Mesendoderm (in vitro differentiated cells): ENCODE measurements around the gene DCAF12.
"Not testable (repeated sequence)": the region's sequence is repeated elsewhere in the genome, so short reads cannot be mapped to it uniquely, and the experiment has no call there.

ENCODE experiments used
- DNase-seq: peaks from one replicate; pipeline ENCODE4 v3.0.0; 2013
- H2AK5ac ChIP-seq: 2 replicates; pipeline ENCODE4 v1.6.1; 2013; ENCODE audit warnings: low read length, inconsistent platforms
- H2BK120ac ChIP-seq: 2 replicates; pipeline ENCODE4 v1.6.1; 2013; ENCODE audit warnings: low read depth, mild to moderate bottlenecking, low read length, moderate library complexity, mixed read lengths
- H2BK15ac ChIP-seq: replicated peaks from 2 replicates; pipeline ENCODE4 v1.6.1; 2013; ENCODE audit warnings: low read depth, mild to moderate bottlenecking, moderate library complexity
- H2BK5ac ChIP-seq: 2 replicates; pipeline ENCODE4 v1.6.1; 2013; ENCODE audit warnings: low read length, inconsistent platforms
- H3K18ac ChIP-seq: 2 replicates; pipeline ENCODE4 v1.6.1; 2013; ENCODE audit warnings: mild to moderate bottlenecking, low read length, mixed read lengths
- H3K23ac ChIP-seq: one replicate; pipeline ENCODE4 v1.6.1; 2013; ENCODE audit warnings: low read length
- H3K27ac ChIP-seq: 2 replicates; pipeline ENCODE4 v1.5.1; 2013; ENCODE audit warnings: low read depth, mild to moderate bottlenecking, inconsistent platforms, low read length, moderate library complexity
- H3K27me3 ChIP-seq: 2 replicates; pipeline ENCODE4 v1.6.1; 2013; ENCODE audit warnings: low read length, control low read depth, mild to moderate bottlenecking, inconsistent platforms; ENCODE audit not compliant: insufficient read depth, poor library complexity
- H3K36me3 ChIP-seq: 2 replicates; pipeline ENCODE4 v1.6.1; 2013; ENCODE audit warnings: low read length, inconsistent platforms; ENCODE audit not compliant: control insufficient read depth, insufficient read depth
- H3K4ac ChIP-seq: one replicate; pipeline ENCODE4 v1.6.1; 2013; ENCODE audit warnings: low read depth, mild to moderate bottlenecking, low read length, moderate library complexity
- H3K4me1 ChIP-seq: 2 replicates; pipeline ENCODE4 v1.6.1; 2013; ENCODE audit warnings: low read depth, low read length, inconsistent platforms; ENCODE audit not compliant: control insufficient read depth
- H3K4me2 ChIP-seq: 2 replicates; pipeline ENCODE4 v1.6.1; 2013; ENCODE audit warnings: low read length
- H3K4me3 ChIP-seq: 2 replicates; pipeline ENCODE4 v1.5.1; 2013; ENCODE audit warnings: mild to moderate bottlenecking, low read length
- H3K56ac ChIP-seq: one replicate; pipeline ENCODE4 v1.6.1; 2013; ENCODE audit warnings: low read length
- H3K79me1 ChIP-seq: 2 replicates; pipeline ENCODE4 v1.6.1; 2013; ENCODE audit warnings: low read length, inconsistent platforms
- H3K79me2 ChIP-seq: 2 replicates; pipeline ENCODE4 v1.6.1; 2013; ENCODE audit warnings: mild to moderate bottlenecking, low read length; ENCODE audit not compliant: control insufficient read depth, insufficient read depth
- H3K9ac ChIP-seq: 2 replicates; pipeline ENCODE4 v1.6.1; 2013; ENCODE audit warnings: low read length, inconsistent platforms
- H4K5ac ChIP-seq: one replicate; pipeline ENCODE4 v1.6.1; 2013; ENCODE audit warnings: low read length
- H4K8ac ChIP-seq: one replicate; pipeline ENCODE4 v1.6.1; 2013; ENCODE audit warnings: low read depth, mild to moderate bottlenecking, control low read depth, low read length, moderate library complexity
- WGBS: extraction: QIAGEN DNeasy Blood & Tissue Kit; methylation state at CpG from one replicate; pipeline ENCODE4 v1.1.7; 2013; ENCODE audit warnings: low lambda C conversion rate, missing lambda C conversion rate; ENCODE audit not compliant: insufficient coverage; ENCODE audit errors: extremely low coverage; 5-methylcytosine and 5-hydroxymethylcytosine counted together

The DCAF12 gene

GRCh38 chr9:34145165-34145564 lies 18.7 kb upstream of the DCAF12 start:
- no peak overlapping the region for H4K8ac ChIP-seq
- no peaks in the 10 kb centered on the region for H3K36me3 ChIP-seq
- no peak overlapping the region for H4K5ac ChIP-seq
- DNase-seq = peak; percentile 19
- no peak overlapping the region for H2BK120ac ChIP-seq
- H3K9ac ChIP-seq = no peak overlapping the region
- no peak overlapping the region for H3K4me3 ChIP-seq
- H2BK15ac ChIP-seq = no peak overlapping the region
- H3K18ac ChIP-seq = no peak overlapping the region
- no peaks in the 10 kb centered on the region for H3K79me1 ChIP-seq
- no peak overlapping the region for H3K27ac ChIP-seq
- H2AK5ac ChIP-seq = no peak overlapping the region
- no peak overlapping the region for H3K23ac ChIP-seq
- H2BK5ac ChIP-seq = no peak overlapping the region
- no peaks in the 10 kb centered on the region for H3K27me3 ChIP-seq
- H3K4me1 ChIP-seq = no peaks in the 10 kb centered on the region
- H3K4me2 ChIP-seq = no peak overlapping the region
- no peak overlapping the region for H3K56ac ChIP-seq
- H3K79me2 ChIP-seq = no peaks in the 10 kb centered on the region
- H3K4ac ChIP-seq = no peak overlapping the region
- no CpG with 5 or more reads among the region's 3 CpGs for WGBS

- no peak overlapping the region for H2BK120ac ChIP-seq
- H3K79me2 ChIP-seq = no peaks in the 10 kb centered on the region
- H4K8ac ChIP-seq = no peak overlapping the region
- no CpG with 5 or more reads among the region's 2 CpGs for WGBS
- H3K23ac ChIP-seq = no peak overlapping the region
- H3K79me1 ChIP-seq = no peaks in the 10 kb centered on the region
- no peak overlapping the region for H3K27ac ChIP-seq
- no peaks in the 10 kb centered on the region for H3K4me1 ChIP-seq
- no peak overlapping the region for H4K5ac ChIP-seq
- no peak overlapping the region for H3K4me2 ChIP-seq
- H3K18ac ChIP-seq = no peak overlapping the region
- no peak overlapping the region for H2AK5ac ChIP-seq
- no peak overlapping the region for H2BK15ac ChIP-seq
- no peak overlapping the region for H3K4me3 ChIP-seq
- H3K56ac ChIP-seq = no peak overlapping the region
- H3K27me3 ChIP-seq = no peaks in the 10 kb centered on the region
- H2BK5ac ChIP-seq = no peak overlapping the region
- DNase-seq = no peak
- no peaks in the 10 kb centered on the region for H3K36me3 ChIP-seq
- no peak overlapping the region for H3K4ac ChIP-seq
- H3K9ac ChIP-seq = no peak overlapping the region
Observed at GRCh38 chr9:34143116-34143515, 16.6 kb upstream of the DCAF12 start.

GRCh38 chr9:34140853-34141252 lies 14.4 kb upstream of the DCAF12 start:
- Histone ChIP-seq H3K27me3 (no peaks in the 10 kb centered on the region), H3K4me1 (no peaks in the 10 kb centered on the region), H3K27ac (no peak overlapping the region), H3K18ac (no peak overlapping the region), H3K4ac (no peak overlapping the region), H3K79me1 (no peaks in the 10 kb centered on the region), H3K23ac (no peak overlapping the region), H3K79me2 (no peaks in the 10 kb centered on the region), H3K56ac (no peak overlapping the region), H2BK15ac (no peak overlapping the region), H3K9ac (no peak overlapping the region), H3K36me3 (no peaks in the 10 kb centered on the region), H2AK5ac (no peak overlapping the region), H4K8ac (no peak overlapping the region), H3K4me3 (no peak overlapping the region), H2BK5ac (no peak overlapping the region), H3K4me2 (no peak overlapping the region), H4K5ac (no peak overlapping the region), H2BK120ac (no peak overlapping the region)
- no peak for DNase-seq
- no CpG with 5 or more reads among the region's 2 CpGs for WGBS

- no peak overlapping the region for H3K4ac ChIP-seq
- H2BK5ac ChIP-seq = no peak overlapping the region
- no peaks in the 10 kb centered on the region for H3K4me1 ChIP-seq
- H3K4me2 ChIP-seq = no peak overlapping the region
- no peaks in the 10 kb centered on the region for H3K79me1 ChIP-seq
- WGBS = no CpG with 5 or more reads among the region's 5 CpGs
- H2AK5ac ChIP-seq = no peak overlapping the region
- no peak overlapping the region for H2BK15ac ChIP-seq
- H4K8ac ChIP-seq = no peak overlapping the region
- H2BK120ac ChIP-seq = no peak overlapping the region
- no peak overlapping the region for H3K56ac ChIP-seq
- no peak overlapping the region for H3K23ac ChIP-seq
- no peaks in the 10 kb centered on the region for H3K36me3 ChIP-seq
- no peak overlapping the region for H3K4me3 ChIP-seq
- no peak overlapping the region for H3K9ac ChIP-seq
- peak; percentile 26 for DNase-seq
- H4K5ac ChIP-seq = no peak overlapping the region
- no peak overlapping the region for H3K27ac ChIP-seq
- H3K18ac ChIP-seq = no peak overlapping the region
- no peaks in the 10 kb centered on the region for H3K27me3 ChIP-seq
- H3K79me2 ChIP-seq = no peaks in the 10 kb centered on the region
Observed at GRCh38 chr9:34139477-34140146, 13.1 kb upstream of the DCAF12 start.

- H2AK5ac ChIP-seq, H3K4me1 ChIP-seq, H3K4ac ChIP-seq, DNase-seq, H3K79me2 ChIP-seq, H3K27ac ChIP-seq, H3K9ac ChIP-seq, H3K56ac ChIP-seq, H2BK5ac ChIP-seq, H3K36me3 ChIP-seq, H3K4me2 ChIP-seq, H2BK15ac ChIP-seq, H3K4me3 ChIP-seq, H3K18ac ChIP-seq, H3K79me1 ChIP-seq, H2BK120ac ChIP-seq, H3K27me3 ChIP-seq, H4K5ac ChIP-seq, H3K23ac ChIP-seq, H4K8ac ChIP-seq: not testable (repeated sequence)
- WGBS = no CpG with 5 or more reads among the region's 1 CpG
Observed at GRCh38 chr9:34138644-34139043, 12.1 kb upstream of the DCAF12 start.

GRCh38 chr9:34134521-34134920 lies 8.0 kb upstream of the DCAF12 start:
- H3K36me3 ChIP-seq = no peaks in the 10 kb centered on the region
- no peaks in the 10 kb centered on the region for H3K79me2 ChIP-seq
- H2BK120ac ChIP-seq = no peak overlapping the region
- no peak overlapping the region for H3K4ac ChIP-seq
- H3K23ac ChIP-seq = no peak overlapping the region
- no peak overlapping the region for H3K56ac ChIP-seq
- no peak for DNase-seq
- no peak overlapping the region for H2AK5ac ChIP-seq
- WGBS = no CpG with 5 or more reads among the region's 30 CpGs
- no peak overlapping the region for H2BK15ac ChIP-seq
- no peak overlapping the region for H4K5ac ChIP-seq
- no peaks in the 10 kb centered on the region for H3K27me3 ChIP-seq
- H2BK5ac ChIP-seq = no peak overlapping the region
- no peak overlapping the region for H3K4me3 ChIP-seq
- no peak overlapping the region for H3K18ac ChIP-seq
- H3K4me2 ChIP-seq = no peak overlapping the region
- H3K79me1 ChIP-seq = no peaks in the 10 kb centered on the region
- no peak overlapping the region for H3K27ac ChIP-seq
- H3K4me1 ChIP-seq = no peaks in the 10 kb centered on the region
- H4K8ac ChIP-seq = no peak overlapping the region
- H3K9ac ChIP-seq = no peak overlapping the region
